HEK293 (cell line): ENCODE results near the gene ITPRIPL2.

Experiments used
- YY1 ChIP-seq: fragments of 450-650 bp; formaldehyde crosslinking; IDR thresholded peaks from 2 replicates; pipeline ENCODE4 v1.5.1; 2018; ENCODE audit warnings: missing biosample characterization, missing genetic modification characterization
- ZNF138 ChIP-seq: fragments of 450-650 bp; formaldehyde crosslinking; IDR thresholded peaks from 2 replicates; pipeline ENCODE4 v1.5.1; 2016; ENCODE audit warnings: missing biosample characterization, missing genetic modification characterization, borderline replicate concordance
- ZNF24 ChIP-seq: fragments of 450-650 bp; formaldehyde crosslinking; IDR thresholded peaks from 2 replicates; pipeline ENCODE4 v1.5.1; 2016; ENCODE audit warnings: missing biosample characterization, missing genetic modification characterization
- ZNF521 ChIP-seq: fragments of 450-650 bp; formaldehyde crosslinking; IDR thresholded peaks from 2 replicates; pipeline ENCODE4 v1.5.1; 2017; ENCODE audit warnings: missing biosample characterization, mild to moderate bottlenecking, missing genetic modification characterization
- TF ChIP-seq, protein P1 (sequence below): fragments of 450-650 bp; formaldehyde crosslinking; IDR thresholded peaks from 2 replicates; pipeline ENCODE4 v1.5.1; 2016; ENCODE audit warnings: missing biosample characterization, missing genetic modification characterization
- TF ChIP-seq, protein P2 (sequence below): fragments of 450-650 bp; formaldehyde crosslinking; IDR thresholded peaks from 2 replicates; pipeline ENCODE4 v1.5.1; 2016; ENCODE audit warnings: missing biosample characterization, missing genetic modification characterization

DNA sequence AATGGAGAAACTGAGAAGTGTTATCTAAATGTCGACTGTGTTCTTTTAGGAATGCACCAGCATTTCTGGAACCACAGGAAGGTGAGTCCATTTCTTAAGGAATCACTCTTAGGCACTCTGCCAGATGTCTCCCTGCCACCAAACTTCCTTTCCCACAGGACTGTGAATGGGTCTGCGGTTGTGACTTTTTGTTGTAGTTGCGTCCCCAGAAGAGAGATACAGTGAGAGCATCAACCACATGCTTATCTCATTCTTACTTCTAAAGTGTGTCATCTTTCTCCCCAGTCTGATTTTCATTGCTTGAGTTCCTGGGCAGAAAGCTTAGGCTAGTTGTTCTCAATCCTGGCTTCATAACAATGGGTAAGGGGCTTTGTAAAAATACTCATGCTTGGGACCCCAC lies 13.4 kb downstream of the ITPRIPL2 start:
- no peak for TF ChIP-seq YY1 (tag by site-specific recombination)
- TF ChIP-seq, protein P1, sequence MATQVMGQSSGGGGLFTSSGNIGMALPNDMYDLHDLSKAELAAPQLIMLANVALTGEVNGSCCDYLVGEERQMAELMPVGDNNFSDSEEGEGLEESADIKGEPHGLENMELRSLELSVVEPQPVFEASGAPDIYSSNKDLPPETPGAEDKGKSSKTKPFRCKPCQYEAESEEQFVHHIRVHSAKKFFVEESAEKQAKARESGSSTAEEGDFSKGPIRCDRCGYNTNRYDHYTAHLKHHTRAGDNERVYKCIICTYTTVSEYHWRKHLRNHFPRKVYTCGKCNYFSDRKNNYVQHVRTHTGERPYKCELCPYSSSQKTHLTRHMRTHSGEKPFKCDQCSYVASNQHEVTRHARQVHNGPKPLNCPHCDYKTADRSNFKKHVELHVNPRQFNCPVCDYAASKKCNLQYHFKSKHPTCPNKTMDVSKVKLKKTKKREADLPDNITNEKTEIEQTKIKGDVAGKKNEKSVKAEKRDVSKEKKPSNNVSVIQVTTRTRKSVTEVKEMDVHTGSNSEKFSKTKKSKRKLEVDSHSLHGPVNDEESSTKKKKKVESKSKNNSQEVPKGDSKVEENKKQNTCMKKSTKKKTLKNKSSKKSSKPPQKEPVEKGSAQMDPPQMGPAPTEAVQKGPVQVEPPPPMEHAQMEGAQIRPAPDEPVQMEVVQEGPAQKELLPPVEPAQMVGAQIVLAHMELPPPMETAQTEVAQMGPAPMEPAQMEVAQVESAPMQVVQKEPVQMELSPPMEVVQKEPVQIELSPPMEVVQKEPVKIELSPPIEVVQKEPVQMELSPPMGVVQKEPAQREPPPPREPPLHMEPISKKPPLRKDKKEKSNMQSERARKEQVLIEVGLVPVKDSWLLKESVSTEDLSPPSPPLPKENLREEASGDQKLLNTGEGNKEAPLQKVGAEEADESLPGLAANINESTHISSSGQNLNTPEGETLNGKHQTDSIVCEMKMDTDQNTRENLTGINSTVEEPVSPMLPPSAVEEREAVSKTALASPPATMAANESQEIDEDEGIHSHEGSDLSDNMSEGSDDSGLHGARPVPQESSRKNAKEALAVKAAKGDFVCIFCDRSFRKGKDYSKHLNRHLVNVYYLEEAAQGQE, result no peak
- TF ChIP-seq, protein P2, sequence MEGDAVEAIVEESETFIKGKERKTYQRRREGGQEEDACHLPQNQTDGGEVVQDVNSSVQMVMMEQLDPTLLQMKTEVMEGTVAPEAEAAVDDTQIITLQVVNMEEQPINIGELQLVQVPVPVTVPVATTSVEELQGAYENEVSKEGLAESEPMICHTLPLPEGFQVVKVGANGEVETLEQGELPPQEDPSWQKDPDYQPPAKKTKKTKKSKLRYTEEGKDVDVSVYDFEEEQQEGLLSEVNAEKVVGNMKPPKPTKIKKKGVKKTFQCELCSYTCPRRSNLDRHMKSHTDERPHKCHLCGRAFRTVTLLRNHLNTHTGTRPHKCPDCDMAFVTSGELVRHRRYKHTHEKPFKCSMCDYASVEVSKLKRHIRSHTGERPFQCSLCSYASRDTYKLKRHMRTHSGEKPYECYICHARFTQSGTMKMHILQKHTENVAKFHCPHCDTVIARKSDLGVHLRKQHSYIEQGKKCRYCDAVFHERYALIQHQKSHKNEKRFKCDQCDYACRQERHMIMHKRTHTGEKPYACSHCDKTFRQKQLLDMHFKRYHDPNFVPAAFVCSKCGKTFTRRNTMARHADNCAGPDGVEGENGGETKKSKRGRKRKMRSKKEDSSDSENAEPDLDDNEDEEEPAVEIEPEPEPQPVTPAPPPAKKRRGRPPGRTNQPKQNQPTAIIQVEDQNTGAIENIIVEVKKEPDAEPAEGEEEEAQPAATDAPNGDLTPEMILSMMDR (tag by site-specific recombination), result no peak
- TF ChIP-seq ZNF24, result no peak
- TF ChIP-seq ZNF521, result no peak
- TF ChIP-seq ZNF138 (tag by site-specific recombination), result no peak
